IPS-20b (cell line): Measurements from ENCODE around the gene RDH13.
"Not testable (repeated sequence)": the region's sequence is repeated elsewhere in the genome, so short reads cannot be mapped to it uniquely, and the experiment has no call there.

Source experiments
- H3K27ac ChIP-seq: one replicate; pipeline ENCODE4 v1.5.1; 2013; ENCODE audit warnings: low read length
- H3K27me3 ChIP-seq: 2 replicates; pipeline ENCODE4 v1.6.1; 2013; ENCODE audit warnings: mild to moderate bottlenecking, low read length, inconsistent platforms; ENCODE audit not compliant: insufficient read depth
- H3K36me3 ChIP-seq: 2 replicates; pipeline ENCODE4 v1.6.1; 2013; ENCODE audit warnings: low read depth, mild to moderate bottlenecking, inconsistent platforms, low read length, moderate library complexity; ENCODE audit not compliant: insufficient read depth
- H3K4me1 ChIP-seq: 2 replicates; pipeline ENCODE4 v1.6.1; 2013; ENCODE audit warnings: mild to moderate bottlenecking, control low read depth, inconsistent platforms, low read length, moderate library complexity; ENCODE audit not compliant: insufficient read depth
- H3K4me3 ChIP-seq: 2 replicates; pipeline ENCODE4 v1.5.1; 2013; ENCODE audit warnings: mild to moderate bottlenecking, low read length, inconsistent platforms
- H3K9ac ChIP-seq: 2 replicates; pipeline ENCODE4 v1.6.1; 2013; ENCODE audit warnings: low read depth, mild to moderate bottlenecking, inconsistent platforms, low read length, moderate library complexity
- H3K9me3 ChIP-seq: 2 replicates; pipeline ENCODE4 v1.6.1; 2013; ENCODE audit warnings: mild to moderate bottlenecking, low read depth, low read length, inconsistent platforms; ENCODE audit not compliant: insufficient read depth

RDH13 gene

DNA sequence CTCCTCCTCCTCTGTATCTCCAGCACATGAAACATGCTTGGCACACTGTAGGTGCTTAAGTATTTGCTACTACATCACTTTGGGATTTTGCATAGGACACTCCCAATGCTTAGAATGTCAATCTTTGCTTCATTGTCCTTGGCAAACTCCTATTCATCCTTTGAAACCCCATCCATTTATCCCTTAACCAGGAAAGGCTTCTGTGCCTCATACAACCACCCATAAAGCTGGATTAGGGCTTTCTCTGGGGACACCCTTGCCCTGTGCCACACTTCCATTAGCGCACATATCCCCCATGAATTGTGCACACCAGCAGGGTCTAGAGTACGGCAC lies 6.9 kb upstream of the RDH13 start:
- Histone ChIP-seq H3K27ac (no peak overlapping the region), H3K27me3 (peaks cover 91% of the 10 kb centered on the region), H3K9me3 (no peaks in the 10 kb centered on the region), H3K36me3 (no peaks in the 10 kb centered on the region), H3K4me3 (peak overlapping the region; percentile 74), H3K4me1 (peaks cover 4% of the 10 kb centered on the region), H3K9ac (no peak overlapping the region; the same call in 1 of the 2 replicates)

- Histone ChIP-seq H3K36me3 (no peaks in the 10 kb centered on the region), H3K27ac (no peak overlapping the region), H3K27me3 (peaks cover 96% of the 10 kb centered on the region), H3K9ac (no peak overlapping the region; the same call in 1 of the 2 replicates), H3K9me3 (no peaks in the 10 kb centered on the region), H3K4me1 (peaks cover 4% of the 10 kb centered on the region), H3K4me3 (peak overlapping the region; percentile 74)
These were observed 6.3 kb upstream of the RDH13 start for GRCh38 chr19:55068950-55069864.

- no peak overlapping the region for H3K9ac ChIP-seq
- no peak overlapping the region for H3K4me3 ChIP-seq
- no peaks in the 10 kb centered on the region for H3K36me3 ChIP-seq
- peaks cover 89% of the 10 kb centered on the region for H3K27me3 ChIP-seq
- H3K4me1 ChIP-seq = peaks cover 4% of the 10 kb centered on the region
- no peak overlapping the region for H3K27ac ChIP-seq
- H3K9me3 ChIP-seq = no peaks in the 10 kb centered on the region
These were observed 4.9 kb upstream of the RDH13 start for GRCh38 chr19:55067869-55068268.

DNA sequence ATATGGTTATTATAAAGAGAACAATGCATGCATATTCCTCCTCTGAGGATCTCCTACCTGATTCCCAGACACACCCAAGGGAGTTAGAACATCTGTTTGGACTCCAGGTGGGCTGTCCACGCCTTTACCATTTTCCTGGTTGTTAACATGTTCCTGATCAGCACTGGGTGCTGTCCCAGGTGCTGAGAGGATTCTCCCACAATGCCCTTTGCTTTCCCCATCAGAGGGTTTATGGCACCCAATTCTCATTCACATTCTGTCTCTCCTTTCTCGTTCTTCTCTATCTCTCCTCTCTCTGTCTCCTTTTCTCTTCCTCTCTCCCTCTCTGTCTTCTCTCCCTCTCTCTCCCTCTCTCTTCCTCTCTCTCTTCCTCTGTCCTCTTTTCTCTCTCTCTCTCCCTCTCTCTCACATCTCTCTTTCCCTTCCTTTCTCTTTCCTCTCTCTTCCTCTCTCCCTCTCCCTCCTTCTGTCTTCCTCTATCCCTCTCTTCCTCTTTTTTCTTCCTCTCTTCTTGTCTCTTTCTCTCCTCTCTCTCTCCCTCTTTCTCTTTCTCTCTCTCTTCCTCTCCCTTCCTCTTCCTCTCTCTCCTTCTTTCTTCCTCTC lies 3.3 kb upstream of the RDH13 start:
- H3K9ac ChIP-seq = no peak overlapping the region

DNA sequence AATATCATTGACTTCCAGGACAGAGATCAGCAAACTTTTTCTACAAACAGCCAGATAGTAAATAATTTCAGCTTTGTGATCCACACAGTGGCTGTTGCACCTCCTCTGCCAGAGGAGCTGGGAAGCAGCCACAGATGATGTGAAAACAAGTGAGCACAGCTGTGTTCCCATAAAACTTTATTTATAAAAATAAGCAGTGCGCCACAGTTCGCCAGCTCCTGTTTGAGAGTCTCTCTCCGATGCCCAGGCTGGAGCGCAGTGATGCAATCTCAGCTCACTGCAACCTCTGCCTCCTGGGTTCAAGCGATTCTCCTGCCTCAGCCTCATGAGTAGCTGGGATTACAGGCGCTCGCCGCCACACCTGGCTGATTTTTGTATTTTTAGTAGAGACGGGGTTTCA lies 2.6 kb upstream of the RDH13 start:
- H3K4me1 ChIP-seq, H3K9me3 ChIP-seq, H3K36me3 ChIP-seq, H3K9ac ChIP-seq, H3K27ac ChIP-seq, H3K4me3 ChIP-seq: not testable (repeated sequence)
- peaks cover 65% of the 10 kb centered on the region for H3K27me3 ChIP-seq

More for the DNA sequence above, 3.3 kb upstream of the RDH13 start:
- Histone ChIP-seq H3K27me3 (peaks cover 72% of the 10 kb centered on the region), H3K27ac (no peak overlapping the region), H3K36me3 (no peaks in the 10 kb centered on the region), H3K4me1 (peaks cover 4% of the 10 kb centered on the region), H3K4me3 (no peak overlapping the region), H3K9me3 (no peaks in the 10 kb centered on the region)

GRCh38 chr19:55063492-55063843 lies 520 bp upstream of the RDH13 start:
- Histone ChIP-seq H3K27me3 (peaks cover 48% of the 10 kb centered on the region), H3K9ac (no peak overlapping the region), H3K9me3 (no peaks in the 10 kb centered on the region), H3K36me3 (peaks cover 8% of the 10 kb centered on the region), H3K4me1 (no peaks in the 10 kb centered on the region), H3K4me3 (no peak overlapping the region), H3K27ac (no peak overlapping the region)

DNA sequence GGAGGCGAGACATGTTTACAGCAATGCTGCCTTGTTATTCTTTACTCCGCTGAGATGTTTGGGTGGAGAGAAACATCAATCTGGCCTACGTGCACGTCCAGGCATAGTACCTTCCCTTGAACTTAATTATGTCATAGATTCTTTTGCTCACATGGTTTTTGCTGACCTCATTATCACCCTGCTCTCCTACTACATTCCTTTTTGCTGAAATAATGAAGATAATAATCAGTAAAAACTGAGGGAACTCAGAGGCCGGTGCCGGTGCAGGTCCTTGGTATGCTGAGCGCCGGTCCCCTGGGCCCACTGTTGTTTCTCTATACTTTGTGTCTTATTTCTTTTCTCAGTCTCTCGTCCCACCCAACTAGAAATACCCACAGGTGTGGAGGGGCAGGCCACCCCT lies 2.7 kb downstream of the RDH13 start:
- not testable (repeated sequence) for H3K4me3 ChIP-seq, H3K27ac ChIP-seq, H3K9ac ChIP-seq, H3K9me3 ChIP-seq, H3K4me1 ChIP-seq
- peaks cover 36% of the 10 kb centered on the region for H3K36me3 ChIP-seq
- H3K27me3 ChIP-seq = peaks cover 17% of the 10 kb centered on the region

DNA sequence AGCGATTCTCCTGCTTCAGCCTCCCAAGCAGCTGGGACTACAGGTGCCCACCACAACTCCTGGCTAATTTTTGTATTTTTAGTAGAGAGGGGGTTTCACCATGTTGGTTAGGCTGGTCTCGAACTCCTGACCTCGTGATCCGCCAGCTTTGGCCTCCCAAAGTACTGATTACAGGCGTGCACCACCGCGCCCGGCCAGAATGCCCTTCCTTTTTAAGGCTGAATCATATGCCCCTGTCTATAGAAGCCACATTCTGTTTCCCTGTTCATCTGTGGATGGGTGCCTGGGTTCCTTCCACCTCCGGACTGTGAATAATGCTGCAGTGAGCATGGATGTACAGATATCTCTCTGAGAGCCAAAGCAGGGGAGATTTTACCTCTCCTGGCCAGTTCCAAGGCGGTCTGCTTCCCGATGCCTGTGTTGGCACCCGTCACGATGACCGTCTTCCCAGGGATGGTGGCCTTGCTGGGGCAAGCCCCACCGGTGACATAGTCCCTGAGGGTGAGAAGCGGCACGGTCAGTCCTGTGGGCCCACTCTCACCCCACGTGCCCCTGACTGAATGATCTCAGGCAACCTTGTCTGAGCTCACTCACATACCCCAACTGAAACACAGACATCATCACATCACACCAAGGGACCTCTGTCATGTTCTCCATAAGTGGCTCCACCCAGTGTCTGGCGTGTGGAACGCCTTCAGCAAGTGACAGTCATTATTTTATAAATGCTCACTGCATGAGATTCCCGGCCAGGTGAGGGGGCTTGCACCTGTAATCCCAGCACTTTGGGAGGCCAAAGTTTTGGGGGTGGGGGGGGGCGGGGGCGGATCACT lies 4.0 kb downstream of the RDH13 start:
- Histone ChIP-seq H3K27ac (no peak overlapping the region), H3K27me3 (peaks cover 4% of the 10 kb centered on the region), H3K9me3 (no peaks in the 10 kb centered on the region), H3K9ac (no peak overlapping the region), H3K4me3 (no peak overlapping the region), H3K4me1 (no peaks in the 10 kb centered on the region), H3K36me3 (peaks cover 47% of the 10 kb centered on the region)

DNA sequence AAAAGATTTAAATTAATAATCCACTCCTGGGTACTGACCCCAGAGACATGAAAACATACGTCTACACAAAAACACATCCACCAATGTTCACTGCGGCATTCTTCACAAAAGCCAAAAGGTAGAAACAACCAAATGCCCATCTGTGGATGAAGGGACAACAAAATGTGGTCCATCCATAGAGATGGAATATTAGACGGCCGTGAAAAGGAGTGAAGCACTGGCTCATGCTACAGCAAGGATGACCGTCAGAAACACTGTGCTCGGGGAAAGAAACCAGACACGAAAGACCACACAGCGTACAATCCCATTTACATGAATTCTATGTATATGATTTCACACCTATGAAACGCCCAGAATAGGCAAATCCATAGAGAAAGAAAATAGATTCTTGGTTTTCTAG lies 6.1 kb downstream of the RDH13 start:
- Histone ChIP-seq H3K27me3 (no peaks in the 10 kb centered on the region), H3K36me3 (peaks cover 57% of the 10 kb centered on the region), H3K9me3 (no peaks in the 10 kb centered on the region), H3K27ac (no peak overlapping the region), H3K4me3 (no peak overlapping the region), H3K4me1 (no peaks in the 10 kb centered on the region), H3K9ac (no peak overlapping the region)

GRCh38 chr19:55053735-55054134 lies 9.2 kb downstream of the RDH13 start:
- Histone ChIP-seq H3K36me3 (peaks cover 67% of the 10 kb centered on the region), H3K9ac (no peak overlapping the region), H3K27me3 (no peaks in the 10 kb centered on the region), H3K9me3 (no peaks in the 10 kb centered on the region), H3K4me1 (no peaks in the 10 kb centered on the region), H3K4me3 (no peak overlapping the region), H3K27ac (no peak overlapping the region)

DNA sequence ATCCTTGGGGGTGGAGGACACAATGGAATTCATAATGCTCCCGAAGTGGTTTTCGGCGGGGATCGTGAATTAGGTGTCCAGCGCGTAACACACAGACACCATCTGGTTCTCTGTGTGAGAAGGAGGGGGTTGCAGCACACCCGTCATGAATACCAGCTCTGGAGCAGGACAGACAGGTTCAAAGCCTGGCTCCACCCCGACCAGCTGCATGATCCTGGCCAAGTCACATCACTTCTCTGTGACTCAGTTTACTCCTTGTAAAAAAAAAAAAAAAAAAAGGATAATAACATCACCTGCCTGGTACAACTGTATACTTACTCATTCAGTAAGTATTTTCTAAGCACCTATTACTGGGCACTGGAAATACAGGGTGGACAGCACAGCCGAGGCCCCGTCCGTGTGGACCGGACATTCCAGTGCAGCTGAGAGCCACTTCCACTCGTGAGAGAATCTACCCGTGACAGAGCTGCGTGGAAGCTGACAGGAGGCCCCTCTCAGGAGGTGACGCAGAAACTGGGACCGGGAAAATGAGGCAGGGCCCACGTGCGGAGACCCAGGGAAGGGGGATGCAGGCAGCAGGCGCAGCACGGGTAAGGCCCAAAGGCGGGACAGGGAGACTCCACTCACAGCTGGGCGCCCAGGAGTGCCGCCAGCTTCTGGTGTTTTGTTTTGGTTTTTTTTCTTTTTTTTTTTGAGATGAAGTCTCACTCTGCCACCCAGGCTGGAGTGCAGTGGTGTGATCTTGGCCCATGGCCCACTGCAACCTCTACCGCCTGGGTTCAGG lies 12.0 kb downstream of the RDH13 start:
- no peaks in the 10 kb centered on the region for H3K27me3 ChIP-seq
- no peaks in the 10 kb centered on the region for H3K4me1 ChIP-seq
- H3K27ac ChIP-seq = no peak overlapping the region
- H3K4me3 ChIP-seq = no peak overlapping the region
- H3K36me3 ChIP-seq = peaks cover 66% of the 10 kb centered on the region
- H3K9ac ChIP-seq = no peak overlapping the region
- H3K9me3 ChIP-seq = no peaks in the 10 kb centered on the region
